GM10847 (cell line): ENCODE data around the gene DPAGT1.

Experiments
- POLR2A ChIP-seq: IDR thresholded peaks from 2 replicates; pipeline ENCODE4 v1.6.1; 2011; ENCODE audit not compliant: insufficient read length; ENCODE audit errors: extremely low read depth

The DPAGT1 gene

DNA sequence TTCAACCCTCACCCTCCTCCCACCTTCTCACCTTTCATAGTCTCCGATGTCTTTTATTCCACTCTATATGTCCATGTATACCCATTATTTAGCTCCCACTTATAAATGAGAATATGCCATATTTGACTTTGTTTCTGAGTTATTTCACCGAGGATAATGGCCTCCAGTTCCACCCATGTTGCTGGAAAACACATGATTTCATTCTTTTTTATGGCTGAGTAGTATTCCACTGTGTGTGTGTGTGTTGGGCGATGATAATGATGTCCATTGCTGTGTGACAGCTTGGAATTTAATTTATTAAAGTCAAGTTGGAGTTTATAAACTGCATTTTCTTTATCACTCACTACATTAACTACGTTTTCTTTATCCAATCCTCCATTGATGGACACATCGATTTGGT, 16.6 kb upstream of the DPAGT1 start:
- TF ChIP-seq POLR2A, result no peak

DNA sequence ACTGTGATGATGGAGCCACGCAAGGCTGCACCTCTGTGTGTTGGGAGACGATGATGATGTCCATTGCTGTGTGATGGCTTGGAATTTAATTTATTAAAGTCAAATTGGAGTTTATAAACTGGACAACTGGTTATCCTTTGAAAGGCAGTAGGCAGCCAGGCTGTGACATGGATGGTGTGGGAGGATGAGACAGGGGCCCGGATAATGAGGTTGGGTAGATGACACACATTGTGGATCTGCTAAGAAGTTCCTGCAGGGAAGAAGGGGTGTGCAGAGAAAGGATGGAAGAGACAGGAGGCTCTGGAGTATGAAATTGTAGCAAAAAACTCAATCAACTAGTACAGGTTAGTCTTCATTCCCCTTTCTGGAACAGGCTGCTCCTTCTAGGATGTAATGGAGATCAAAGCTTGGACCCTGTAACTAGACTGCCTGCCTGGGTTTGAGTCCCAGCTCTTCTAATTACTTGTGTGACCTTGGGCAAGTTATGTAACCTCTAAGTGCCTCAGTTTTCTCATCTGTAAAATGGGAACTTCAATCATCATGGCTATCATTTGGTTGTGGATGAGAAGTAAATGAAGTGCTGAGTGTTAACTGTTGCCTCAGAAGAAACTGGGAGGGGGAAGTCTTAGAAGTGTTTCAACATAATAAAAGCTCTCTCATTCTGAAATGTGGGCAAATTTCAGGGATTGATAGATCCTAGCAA, 15.5 kb upstream of the DPAGT1 start:
- no peak for TF ChIP-seq POLR2A

- TF ChIP-seq POLR2A, result no peak
These were observed 14.9 kb upstream of the DPAGT1 start for GRCh38 chr11:119116601-119117000.

GRCh38 chr11:119116235-119116594, 14.6 kb upstream of the DPAGT1 start:
- TF ChIP-seq POLR2A, result no peak

GRCh38 chr11:119115484-119116234, 14.0 kb upstream of the DPAGT1 start:
- TF ChIP-seq POLR2A, result no peak

DNA sequence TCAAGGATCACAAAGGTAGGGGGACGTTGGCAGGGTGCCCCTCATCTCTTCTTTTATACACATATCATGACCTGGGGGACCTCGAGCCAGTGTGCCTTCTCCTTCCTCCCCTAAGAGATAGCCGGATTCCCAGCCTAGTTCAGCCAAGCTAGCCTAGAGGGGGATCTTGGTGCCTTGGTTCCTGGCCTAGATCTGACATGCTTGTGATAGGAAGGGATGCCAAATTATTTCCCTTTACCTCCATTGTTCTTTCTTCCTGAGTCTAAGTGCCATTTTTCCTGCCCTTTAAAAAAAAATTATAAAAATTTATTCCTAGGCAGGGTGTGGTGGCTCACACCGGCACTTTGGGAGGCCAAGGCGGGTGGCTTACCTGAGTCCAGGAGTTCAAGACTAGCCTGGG, 12.7 kb upstream of the DPAGT1 start:
- no peak for TF ChIP-seq POLR2A

DNA sequence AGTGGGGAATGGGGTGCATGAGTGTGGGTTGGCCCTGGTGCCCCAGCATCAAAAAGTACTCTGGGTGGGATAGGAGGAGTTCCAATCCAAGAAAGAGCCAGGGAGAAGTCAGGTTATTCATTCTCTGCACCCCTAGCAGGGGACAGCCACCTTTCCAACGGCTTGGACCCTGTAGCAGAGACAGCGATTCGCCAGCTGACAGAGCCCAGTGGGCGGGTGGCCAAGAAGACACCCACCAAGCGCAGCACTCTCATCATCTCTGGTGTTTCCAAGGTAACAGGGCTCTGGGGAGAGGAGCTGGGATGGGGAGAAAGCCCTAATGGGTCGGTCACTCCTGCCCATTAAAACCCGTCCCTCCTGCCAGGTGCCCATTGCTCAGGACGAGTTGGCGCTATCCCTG, 12.1 kb upstream of the DPAGT1 start:
- TF ChIP-seq POLR2A, result no peak

DNA sequence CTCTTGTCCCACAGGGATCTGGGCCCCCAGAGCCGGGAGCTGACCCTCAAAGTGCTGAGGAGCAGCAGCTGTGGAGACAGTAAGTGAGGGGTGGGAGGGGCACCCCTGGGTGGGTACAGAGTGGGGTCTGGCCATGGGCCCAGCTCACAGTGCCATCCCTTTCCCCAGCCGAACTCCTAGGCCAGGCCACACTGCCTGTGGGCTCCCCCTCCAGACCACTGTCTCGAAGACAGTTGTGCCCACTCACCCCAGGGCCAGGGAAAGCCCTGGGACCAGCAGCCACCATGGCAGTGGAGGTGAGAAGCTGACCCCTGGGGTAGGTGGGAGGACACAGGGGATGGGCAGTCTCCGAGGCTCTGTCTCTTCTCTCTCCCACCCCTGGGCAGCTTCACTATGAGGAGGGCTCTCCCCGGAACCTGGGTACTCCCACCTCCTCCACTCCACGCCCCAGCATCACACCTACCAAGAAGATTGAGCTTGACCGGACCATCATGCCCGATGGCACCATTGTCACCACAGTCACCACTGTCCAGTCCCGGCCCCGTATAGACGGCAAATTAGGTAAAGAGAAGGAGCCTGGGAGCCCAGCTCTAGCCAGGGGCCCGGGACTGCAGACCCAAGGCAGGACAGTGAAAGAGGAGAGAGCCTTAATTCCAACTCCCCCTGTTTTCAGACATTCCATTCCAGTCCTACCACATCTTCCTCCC, 10.8 kb upstream of the DPAGT1 start:
- no peak for TF ChIP-seq POLR2A

GRCh38 chr11:119111361-119111925, 9.8 kb upstream of the DPAGT1 start:
- no peak for TF ChIP-seq POLR2A

DNA sequence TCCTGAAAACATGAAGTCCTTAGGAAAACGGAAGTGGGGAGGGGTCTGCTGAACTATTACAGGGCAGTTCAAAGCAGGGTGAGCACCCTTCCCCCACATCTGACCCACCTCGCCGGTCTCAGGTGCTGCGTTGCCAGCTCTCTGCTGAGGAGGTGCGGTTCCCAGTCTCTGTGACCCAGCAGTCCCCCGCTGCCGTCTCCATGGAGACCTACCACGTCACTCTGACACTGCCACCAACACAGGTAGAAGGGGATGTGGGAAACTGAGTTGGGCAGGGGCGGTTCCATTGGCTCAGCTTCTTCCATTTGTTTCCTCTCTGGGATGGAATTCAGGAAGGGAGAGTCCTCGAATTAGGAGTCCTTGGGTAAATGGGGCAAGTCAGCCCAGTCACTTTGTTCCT, 8.8 kb upstream of the DPAGT1 start:
- no peak for TF ChIP-seq POLR2A

- no peak for TF ChIP-seq POLR2A
These were observed 8.2 kb upstream of the DPAGT1 start for GRCh38 chr11:119109843-119110242.

DNA sequence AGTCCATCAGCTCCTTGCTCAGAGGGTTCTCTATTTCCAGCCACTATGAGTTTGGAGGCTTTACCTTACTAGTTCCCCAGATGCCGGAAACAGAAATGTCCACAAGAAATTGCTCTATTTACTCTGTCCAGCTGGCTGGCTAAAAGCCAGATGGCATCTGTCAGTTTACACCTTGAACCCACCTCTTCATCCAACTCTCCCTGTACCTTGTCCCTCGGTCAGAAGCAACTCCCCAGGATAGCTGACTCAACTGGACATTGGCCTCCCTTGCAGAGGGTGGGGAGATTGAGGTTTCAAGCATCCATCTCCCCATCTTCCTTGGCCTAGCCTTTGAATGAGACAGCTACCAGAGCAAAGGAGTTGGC, 7.2 kb upstream of the DPAGT1 start:
- TF ChIP-seq POLR2A, result no peak

DNA sequence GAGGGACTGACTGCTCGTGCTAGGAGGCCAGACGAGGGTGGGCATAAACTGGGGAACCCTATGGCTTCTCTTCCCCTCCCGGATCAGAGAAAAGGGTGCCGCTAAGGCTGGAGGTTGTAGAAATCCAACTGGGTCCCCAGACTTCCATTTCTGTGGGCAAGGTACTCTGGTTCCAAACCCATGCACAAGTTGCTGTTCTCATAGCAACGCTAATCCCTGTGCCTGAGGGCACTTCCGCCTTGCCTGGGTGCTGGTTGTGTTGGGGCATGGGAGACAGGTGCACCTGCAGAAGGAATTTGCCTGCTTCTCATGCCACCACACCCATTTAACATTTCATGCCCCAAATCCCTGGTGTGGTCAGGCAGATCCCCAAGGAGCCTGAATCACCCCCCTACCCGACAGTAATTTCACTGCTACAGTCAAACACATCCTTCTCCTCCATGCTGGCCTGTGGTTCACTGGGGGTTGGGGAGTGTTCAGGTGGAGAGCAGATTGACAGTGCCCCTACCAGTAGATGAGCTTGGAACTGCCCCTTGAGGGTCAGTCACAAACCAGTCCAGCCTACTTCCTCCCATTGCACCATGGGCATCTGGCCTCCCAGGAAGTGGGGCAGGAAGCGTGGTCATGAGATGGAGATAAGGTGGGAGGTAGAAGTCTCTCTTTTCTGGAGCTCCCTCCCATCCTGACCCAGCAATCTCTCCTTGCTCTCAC, 6.6 kb upstream of the DPAGT1 start:
- no peak for TF ChIP-seq POLR2A

DNA sequence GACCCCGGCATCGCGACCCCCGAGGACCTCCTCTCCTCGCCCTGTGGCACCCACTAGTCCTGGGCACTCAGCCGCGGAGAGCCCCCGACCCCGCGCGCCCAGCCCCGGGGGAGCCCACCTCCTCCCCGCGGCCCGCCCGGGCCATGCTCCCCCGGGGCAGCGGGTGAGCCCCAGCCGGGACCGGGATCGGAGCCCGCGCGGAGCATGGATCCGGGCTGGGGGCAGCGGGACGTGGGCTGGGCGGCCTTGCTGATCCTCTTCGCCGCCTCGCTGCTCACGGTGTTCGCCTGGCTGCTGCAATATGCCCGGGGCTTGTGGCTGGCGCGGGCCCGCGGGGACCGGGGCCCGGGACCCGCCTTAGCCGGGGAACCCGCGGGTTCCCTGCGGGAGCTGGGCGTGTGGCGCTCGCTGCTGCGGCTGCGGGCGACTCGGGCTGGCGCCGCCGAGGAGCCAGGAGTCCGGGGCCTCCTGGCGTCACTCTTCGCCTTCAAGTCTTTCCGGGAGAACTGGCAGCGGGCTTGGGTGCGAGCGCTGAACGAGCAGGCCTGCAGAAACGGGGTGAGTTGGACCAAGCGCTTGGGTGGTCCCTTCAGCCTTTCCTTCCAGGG, 6.0 kb upstream of the DPAGT1 start:
- peak; percentile 0 for TF ChIP-seq POLR2A
